ENCODE measurements around the gene LMO7. TPM values are rescaled to one million over a fixed set of nuclear protein-coding genes. Genes with fewer than 3 reads are reported as not detected.

LMO7 gene
- total RNA-seq, 1 experiment from 2014 or later: 18.5 TPM

DNA sequence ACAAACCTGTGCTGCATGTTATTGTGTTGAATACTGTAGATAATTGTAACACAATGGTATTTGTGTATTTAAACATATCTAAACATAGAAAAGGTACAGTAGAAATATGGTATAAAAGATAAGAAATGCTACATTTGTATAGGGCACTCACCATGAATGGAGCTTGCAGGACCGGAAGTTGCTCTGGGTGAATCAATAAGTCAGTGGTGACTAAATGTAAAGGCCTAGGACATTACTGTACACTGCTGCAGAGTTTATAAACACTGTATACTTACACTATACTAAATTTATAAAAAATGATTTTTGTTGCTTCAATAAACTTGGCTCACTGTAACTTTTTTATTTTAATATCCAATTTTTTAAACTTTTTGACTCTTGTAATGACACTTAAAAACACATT is 34.4 kb downstream of the LMO7 start (continued):
- TF ChIP-seq, protein P1, sequence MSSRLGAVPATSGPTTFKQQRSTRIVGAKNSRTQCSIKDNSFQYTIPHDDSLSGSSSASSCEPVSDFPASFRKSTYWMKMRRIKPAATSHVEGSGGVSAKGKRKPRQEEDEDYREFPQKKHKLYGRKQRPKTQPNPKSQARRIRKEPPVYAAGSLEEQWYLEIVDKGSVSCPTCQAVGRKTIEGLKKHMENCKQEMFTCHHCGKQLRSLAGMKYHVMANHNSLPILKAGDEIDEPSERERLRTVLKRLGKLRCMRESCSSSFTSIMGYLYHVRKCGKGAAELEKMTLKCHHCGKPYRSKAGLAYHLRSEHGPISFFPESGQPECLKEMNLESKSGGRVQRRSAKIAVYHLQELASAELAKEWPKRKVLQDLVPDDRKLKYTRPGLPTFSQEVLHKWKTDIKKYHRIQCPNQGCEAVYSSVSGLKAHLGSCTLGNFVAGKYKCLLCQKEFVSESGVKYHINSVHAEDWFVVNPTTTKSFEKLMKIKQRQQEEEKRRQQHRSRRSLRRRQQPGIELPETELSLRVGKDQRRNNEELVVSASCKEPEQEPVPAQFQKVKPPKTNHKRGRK (CRISPR knock-in tag; IDR thresholded peaks at IDR 0.05; ENCODE audit: borderline replicate concordance): no peak
- TF ChIP-seq TCF7 (CRISPR knock-in tag; IDR thresholded peaks at IDR 0.05; ENCODE audit: low read depth) (no peak), NFE2L1 (CRISPR knock-in tag; IDR thresholded peaks at IDR 0.05) (no peak), NFATC4 (CRISPR knock-in tag; IDR thresholded peaks at IDR 0.05) (no peak)
- TF ChIP-seq, protein P2, sequence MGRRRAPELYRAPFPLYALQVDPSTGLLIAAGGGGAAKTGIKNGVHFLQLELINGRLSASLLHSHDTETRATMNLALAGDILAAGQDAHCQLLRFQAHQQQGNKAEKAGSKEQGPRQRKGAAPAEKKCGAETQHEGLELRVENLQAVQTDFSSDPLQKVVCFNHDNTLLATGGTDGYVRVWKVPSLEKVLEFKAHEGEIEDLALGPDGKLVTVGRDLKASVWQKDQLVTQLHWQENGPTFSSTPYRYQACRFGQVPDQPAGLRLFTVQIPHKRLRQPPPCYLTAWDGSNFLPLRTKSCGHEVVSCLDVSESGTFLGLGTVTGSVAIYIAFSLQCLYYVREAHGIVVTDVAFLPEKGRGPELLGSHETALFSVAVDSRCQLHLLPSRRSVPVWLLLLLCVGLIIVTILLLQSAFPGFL (CRISPR knock-in tag; IDR thresholded peaks at IDR 0.05; ENCODE audit: borderline replicate concordance): no peak

DNA sequence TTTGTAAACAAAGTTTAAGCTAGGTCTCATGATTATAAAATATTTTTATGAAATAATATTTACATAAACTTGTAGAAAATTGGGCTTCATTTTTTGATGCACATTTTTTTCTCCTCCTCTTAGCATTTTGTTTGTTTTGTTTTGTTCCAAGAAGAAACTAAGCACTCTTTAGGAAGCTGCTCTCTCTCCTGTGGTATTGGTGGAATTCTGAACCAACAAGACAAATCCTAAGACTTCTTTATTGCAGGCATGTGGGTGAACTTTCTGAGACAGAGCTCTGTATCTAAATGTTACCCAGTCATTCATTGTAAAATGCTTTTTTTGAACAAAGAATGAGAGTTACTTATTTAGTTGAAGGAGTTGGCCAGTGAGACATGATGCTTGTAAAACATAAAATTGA is 39.3 kb downstream of the LMO7 start:
- Mint-ChIP-seq H3K36me3 (peaks cover 6% of the 10 kb centered on the region; the same call in 1 of the 2 replicates), H3K9me3 (peaks cover 8% of the 10 kb centered on the region), H3K4me3 (no peak overlapping the region), H3K4me1 (peaks cover 25% of the 10 kb centered on the region), H3K27me3 (ENCODE audit: low read depth) (no peaks in the 10 kb centered on the region), H3K27ac (peak overlapping the region; percentile 65)
- TF ChIP-seq CREM (CRISPR knock-in tag; IDR thresholded peaks at IDR 0.05) (no peak), FOXP1 (CRISPR knock-in tag; IDR thresholded peaks at IDR 0.05; ENCODE audit: borderline replicate concordance) (no peak), TEAD1 (CRISPR knock-in tag; IDR thresholded peaks at IDR 0.05) (no peak), HMGA2 (CRISPR knock-in tag; IDR thresholded peaks at IDR 0.05) (no peak), SP1 (CRISPR knock-in tag; conservative IDR thresholded peaks at IDR 0.05) (no peak), ZNF317 (CRISPR knock-in tag; IDR thresholded peaks at IDR 0.05; ENCODE audit: borderline replicate concordance, low read depth) (no peak), GRHL2 (CRISPR knock-in tag; IDR thresholded peaks at IDR 0.05; ENCODE audit: insufficient replicate concordance, severe bottlenecking) (no peak), PRRX2 (CRISPR knock-in tag; IDR thresholded peaks at IDR 0.05) (no peak), ATF1 (CRISPR knock-in tag; IDR thresholded peaks at IDR 0.05) (no peak), ESRRA (CRISPR knock-in tag; IDR thresholded peaks at IDR 0.05; ENCODE audit: borderline replicate concordance) (no peak), NFYB (CRISPR knock-in tag; conservative IDR thresholded peaks at IDR 0.05; ENCODE audit: low read depth) (no peak)
- TF ChIP-seq, protein P3, sequence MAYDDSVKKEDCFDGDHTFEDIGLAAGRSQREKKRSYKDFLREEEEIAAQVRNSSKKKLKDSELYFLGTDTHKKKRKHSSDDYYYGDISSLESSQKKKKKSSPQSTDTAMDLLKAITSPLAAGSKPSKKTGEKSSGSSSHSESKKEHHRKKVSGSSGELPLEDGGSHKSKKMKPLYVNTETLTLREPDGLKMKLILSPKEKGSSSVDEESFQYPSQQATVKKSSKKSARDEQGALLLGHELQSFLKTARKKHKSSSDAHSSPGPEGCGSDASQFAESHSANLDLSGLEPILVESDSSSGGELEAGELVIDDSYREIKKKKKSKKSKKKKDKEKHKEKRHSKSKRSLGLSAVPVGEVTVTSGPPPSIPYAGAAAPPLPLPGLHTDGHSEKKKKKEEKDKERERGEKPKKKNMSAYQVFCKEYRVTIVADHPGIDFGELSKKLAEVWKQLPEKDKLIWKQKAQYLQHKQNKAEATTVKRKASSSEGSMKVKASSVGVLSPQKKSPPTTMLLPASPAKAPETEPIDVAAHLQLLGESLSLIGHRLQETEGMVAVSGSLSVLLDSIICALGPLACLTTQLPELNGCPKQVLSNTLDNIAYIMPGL (CRISPR knock-in tag; IDR thresholded peaks at IDR 0.05): no peak
- TF ChIP-seq, protein P2 (CRISPR knock-in tag; IDR thresholded peaks at IDR 0.05; ENCODE audit: borderline replicate concordance): no peak
- TF ChIP-seq, protein P4, sequence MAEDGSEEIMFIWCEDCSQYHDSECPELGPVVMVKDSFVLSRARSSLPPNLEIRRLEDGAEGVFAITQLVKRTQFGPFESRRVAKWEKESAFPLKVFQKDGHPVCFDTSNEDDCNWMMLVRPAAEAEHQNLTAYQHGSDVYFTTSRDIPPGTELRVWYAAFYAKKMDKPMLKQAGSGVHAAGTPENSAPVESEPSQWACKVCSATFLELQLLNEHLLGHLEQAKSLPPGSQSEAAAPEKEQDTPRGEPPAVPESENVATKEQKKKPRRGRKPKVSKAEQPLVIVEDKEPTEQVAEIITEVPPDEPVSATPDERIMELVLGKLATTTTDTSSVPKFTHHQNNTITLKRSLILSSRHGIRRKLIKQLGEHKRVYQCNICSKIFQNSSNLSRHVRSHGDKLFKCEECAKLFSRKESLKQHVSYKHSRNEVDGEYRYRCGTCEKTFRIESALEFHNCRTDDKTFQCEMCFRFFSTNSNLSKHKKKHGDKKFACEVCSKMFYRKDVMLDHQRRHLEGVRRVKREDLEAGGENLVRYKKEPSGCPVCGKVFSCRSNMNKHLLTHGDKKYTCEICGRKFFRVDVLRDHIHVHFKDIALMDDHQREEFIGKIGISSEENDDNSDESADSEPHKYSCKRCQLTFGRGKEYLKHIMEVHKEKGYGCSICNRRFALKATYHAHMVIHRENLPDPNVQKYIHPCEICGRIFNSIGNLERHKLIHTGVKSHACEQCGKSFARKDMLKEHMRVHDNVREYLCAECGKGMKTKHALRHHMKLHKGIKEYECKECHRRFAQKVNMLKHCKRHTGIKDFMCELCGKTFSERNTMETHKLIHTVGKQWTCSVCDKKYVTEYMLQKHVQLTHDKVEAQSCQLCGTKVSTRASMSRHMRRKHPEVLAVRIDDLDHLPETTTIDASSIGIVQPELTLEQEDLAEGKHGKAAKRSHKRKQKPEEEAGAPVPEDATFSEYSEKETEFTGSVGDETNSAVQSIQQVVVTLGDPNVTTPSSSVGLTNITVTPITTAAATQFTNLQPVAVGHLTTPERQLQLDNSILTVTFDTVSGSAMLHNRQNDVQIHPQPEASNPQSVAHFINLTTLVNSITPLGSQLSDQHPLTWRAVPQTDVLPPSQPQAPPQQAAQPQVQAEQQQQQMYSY (CRISPR knock-in tag; IDR thresholded peaks at IDR 0.05): no peak
- TF ChIP-seq, protein P5, sequence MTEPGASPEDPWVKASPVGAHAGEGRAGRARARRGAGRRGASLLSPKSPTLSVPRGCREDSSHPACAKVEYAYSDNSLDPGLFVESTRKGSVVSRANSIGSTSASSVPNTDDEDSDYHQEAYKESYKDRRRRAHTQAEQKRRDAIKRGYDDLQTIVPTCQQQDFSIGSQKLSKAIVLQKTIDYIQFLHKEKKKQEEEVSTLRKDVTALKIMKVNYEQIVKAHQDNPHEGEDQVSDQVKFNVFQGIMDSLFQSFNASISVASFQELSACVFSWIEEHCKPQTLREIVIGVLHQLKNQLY (CRISPR knock-in tag; IDR thresholded peaks at IDR 0.05): no peak
- no peak for DNase-seq (ENCODE audit: low spot score)
- POLR2A ChIA-PET: no interaction called here
- CTCF ChIA-PET: interaction anchor here (0.7 to 1.4 kb wide), 8 partner anchors 9 to 342 kb away, joined by 3 to 5 read pairs (median 4); partner anchors contain the start of gene TBC1D4
- no peak; the same call in 1 of the 2 replicates for ATAC-seq

Data from WTC11 (cell line).